ENCODE data around the gene DTWD2. TPM values are rescaled to one million over a fixed set of nuclear protein-coding genes. Genes with fewer than 3 reads are reported as not detected.

DTWD2 gene
- total RNA-seq, 4 donors from 2014 or later, result 17.6 to 37.8 (median 28.8) TPM

DNA sequence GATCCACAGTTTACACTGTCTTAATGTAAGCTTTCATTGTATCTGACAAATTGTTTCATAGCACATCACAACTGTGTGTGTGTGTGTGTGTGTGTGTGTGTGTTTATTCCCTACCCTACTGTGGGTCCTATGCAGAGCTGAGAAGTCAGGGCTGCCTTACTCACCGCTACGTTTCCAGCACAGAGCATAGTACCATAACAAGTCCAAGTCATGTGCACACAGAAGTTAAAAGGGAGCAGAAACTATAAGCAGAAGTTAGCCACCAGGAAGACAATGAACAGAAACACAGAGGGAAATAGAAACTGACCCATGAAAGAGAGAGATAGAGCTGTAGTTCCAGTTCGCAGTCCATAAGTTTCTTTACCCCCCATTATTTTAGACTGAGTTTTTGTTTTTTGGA is 44.3 kb upstream of the DTWD2 start:
- H3K4me1 ChIP-seq, result no peaks in the 10 kb centered on the region

DNA sequence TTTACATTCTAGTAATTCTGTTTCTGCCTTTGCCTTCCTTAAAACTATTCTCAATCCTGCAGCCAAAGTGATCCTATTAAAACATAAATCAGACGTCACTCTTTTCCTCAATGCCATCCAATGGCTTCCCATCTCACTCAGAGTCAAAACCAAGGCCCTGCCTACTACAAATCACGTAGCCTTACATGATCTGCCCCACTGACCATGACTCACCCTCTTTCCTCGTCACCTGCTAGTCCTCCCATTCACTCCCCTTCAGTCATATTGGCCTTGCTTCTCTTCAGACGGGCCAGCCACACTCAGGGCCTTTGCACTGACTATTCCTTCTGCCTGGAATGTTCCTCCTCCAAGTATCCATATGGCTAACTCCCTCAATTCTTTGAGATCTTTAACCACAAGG is 43.6 kb upstream of the DTWD2 start:
- TF ChIP-seq, protein P1, sequence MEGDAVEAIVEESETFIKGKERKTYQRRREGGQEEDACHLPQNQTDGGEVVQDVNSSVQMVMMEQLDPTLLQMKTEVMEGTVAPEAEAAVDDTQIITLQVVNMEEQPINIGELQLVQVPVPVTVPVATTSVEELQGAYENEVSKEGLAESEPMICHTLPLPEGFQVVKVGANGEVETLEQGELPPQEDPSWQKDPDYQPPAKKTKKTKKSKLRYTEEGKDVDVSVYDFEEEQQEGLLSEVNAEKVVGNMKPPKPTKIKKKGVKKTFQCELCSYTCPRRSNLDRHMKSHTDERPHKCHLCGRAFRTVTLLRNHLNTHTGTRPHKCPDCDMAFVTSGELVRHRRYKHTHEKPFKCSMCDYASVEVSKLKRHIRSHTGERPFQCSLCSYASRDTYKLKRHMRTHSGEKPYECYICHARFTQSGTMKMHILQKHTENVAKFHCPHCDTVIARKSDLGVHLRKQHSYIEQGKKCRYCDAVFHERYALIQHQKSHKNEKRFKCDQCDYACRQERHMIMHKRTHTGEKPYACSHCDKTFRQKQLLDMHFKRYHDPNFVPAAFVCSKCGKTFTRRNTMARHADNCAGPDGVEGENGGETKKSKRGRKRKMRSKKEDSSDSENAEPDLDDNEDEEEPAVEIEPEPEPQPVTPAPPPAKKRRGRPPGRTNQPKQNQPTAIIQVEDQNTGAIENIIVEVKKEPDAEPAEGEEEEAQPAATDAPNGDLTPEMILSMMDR (IDR thresholded peaks at IDR 0.05), result no peak
- TF ChIP-seq POLR2A (IDR thresholded peaks at IDR 0.05), result no peak
- WGBS, 2 donors, result 79 to 85% methylated on average over 4 of the region's 4 CpGs
- Histone ChIP-seq H3K4me1 (no peaks in the 10 kb centered on the region), H3K27ac (no peak overlapping the region), H3K4me3 (replicated peaks in 1 of 3) (no peak overlapping the region), H3K36me3 (no peaks in the 10 kb centered on the region), H3K9me3 (no peaks in the 10 kb centered on the region), H3K27me3 (no peaks in the 10 kb centered on the region)
- intact Hi-C loops (cut with DNase I), result no loop called here
- DNase-seq, result no peak

More for the DNA sequence above, 44.3 kb upstream of the DTWD2 start:
- intact Hi-C loops (cut with DNase I), result no loop called here
- Histone ChIP-seq H3K36me3 (no peaks in the 10 kb centered on the region), H3K27me3 (no peaks in the 10 kb centered on the region), H3K4me3 (replicated peaks in 1 of 3) (no peak overlapping the region), H3K9me3 (no peaks in the 10 kb centered on the region), H3K27ac (no peak overlapping the region)
- TF ChIP-seq, protein P1 (IDR thresholded peaks at IDR 0.05), result no peak
- no peak for TF ChIP-seq POLR2A (IDR thresholded peaks at IDR 0.05)
- no peak for DNase-seq
- 85 to 93% methylated on average over 3 of the region's 3 CpGs for WGBS, 2 donors

DNA sequence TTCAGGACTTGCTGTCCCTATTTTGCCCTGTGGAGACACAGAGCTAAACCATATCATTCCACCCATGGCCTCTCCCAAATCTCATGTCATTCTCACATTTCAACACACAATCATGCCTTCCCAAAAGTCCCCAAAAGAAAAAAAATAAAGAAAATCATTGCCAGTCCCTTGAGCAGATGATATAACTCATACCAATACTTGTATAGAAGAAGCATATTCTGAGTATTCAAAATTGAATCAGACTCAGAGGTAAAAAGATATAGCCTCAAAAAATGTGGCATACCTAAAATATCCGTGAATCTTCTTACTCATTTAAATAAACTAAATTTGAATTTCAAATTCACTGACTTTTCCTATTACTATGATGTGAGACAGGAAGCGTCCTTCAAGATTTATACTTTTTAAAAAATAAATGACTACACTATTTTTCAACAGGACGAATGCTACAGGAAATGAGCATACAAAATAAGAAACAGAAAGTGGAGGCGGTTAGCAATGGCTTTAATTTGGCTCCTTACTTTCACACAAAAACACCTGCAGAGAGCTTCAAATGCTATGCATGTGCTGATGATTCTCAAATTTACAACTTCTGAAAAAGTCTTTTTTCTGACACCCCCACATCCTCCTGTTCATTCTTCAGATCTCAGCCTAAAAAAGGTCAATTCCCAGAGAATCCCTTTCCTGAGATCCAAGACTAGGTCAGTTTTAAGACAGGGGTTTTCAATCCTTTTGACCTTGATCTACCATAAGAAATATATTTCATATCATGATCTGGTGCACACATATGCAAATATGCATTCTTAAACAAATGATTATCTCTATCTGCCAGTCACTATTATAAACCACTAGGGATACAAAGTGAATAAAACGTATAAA is 42.9 kb upstream of the DTWD2 start:
- DNase-seq, result no peak
- H3K36me3 ChIP-seq, result no peaks in the 10 kb centered on the region
- no peak overlapping the region for H3K4me3 ChIP-seq (replicated peaks in 1 of 3)
- 71 to 81% methylated on average over 5 of the region's 5 CpGs for WGBS, 2 donors
- intact Hi-C loops (cut with DNase I), result no loop called here
- H3K27me3 ChIP-seq, result no peaks in the 10 kb centered on the region
- no peak overlapping the region for H3K27ac ChIP-seq
- no peaks in the 10 kb centered on the region for H3K4me1 ChIP-seq
- H3K9me3 ChIP-seq, result no peaks in the 10 kb centered on the region
- TF ChIP-seq POLR2A (IDR thresholded peaks at IDR 0.05), result no peak
- TF ChIP-seq, protein P1 (IDR thresholded peaks at IDR 0.05), result no peak

DNA sequence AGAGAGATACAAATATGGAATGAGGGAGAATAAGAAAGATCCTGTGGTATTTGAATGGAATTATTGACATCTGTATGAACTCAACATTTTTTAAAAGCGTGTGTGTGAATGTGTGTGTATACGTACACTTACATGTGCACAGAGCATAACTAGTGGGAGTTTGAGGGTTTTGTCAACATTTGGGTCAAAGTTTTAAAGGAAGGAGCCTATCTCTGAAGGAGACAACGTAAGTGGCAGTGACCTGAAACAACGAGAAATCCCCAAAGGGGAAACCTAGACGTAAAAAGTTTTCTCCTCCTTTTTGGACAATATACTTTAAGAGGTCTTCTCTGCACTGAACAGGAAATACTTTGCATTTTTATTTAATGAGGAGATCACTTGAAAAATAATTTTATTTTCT is 40.2 kb upstream of the DTWD2 start:
- no peak for DNase-seq
- Histone ChIP-seq H3K36me3 (no peaks in the 10 kb centered on the region), H3K27ac (no peak overlapping the region), H3K9me3 (no peaks in the 10 kb centered on the region), H3K27me3 (no peaks in the 10 kb centered on the region), H3K4me1 (no peaks in the 10 kb centered on the region), H3K4me3 (replicated peaks in 1 of 3) (no peak overlapping the region)
- TF ChIP-seq, protein P1 (IDR thresholded peaks at IDR 0.05), result no peak
- no peak for TF ChIP-seq POLR2A (IDR thresholded peaks at IDR 0.05)
- WGBS, 2 donors, result 73 to 75% methylated on average over 5 of the region's 5 CpGs
- intact Hi-C loops (cut with DNase I), result no loop called here

DNA sequence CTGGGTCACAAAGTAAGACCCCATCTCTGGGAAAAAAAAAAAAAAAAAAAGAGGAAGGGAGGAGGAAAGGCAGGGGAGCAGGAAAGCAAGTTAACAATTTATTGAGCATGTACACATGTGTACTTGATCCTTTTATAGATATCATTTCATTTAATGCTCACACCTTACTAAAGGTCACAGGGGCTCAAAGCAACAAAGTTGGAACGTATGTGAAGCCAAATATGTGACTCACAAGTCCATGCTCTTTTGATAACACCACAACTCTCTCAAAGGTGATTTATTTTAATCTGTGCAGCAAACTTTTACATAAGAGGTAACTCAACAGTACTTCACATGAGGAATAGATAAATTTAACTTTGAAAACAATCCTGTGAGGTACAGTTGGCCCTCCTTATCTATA is 34.4 kb upstream of the DTWD2 start:
- intact Hi-C loops (cut with DNase I), result no loop called here
- Histone ChIP-seq H3K4me3 (replicated peaks in 1 of 3) (no peak overlapping the region), H3K4me1 (no peaks in the 10 kb centered on the region), H3K36me3 (no peaks in the 10 kb centered on the region), H3K27me3 (no peaks in the 10 kb centered on the region), H3K9me3 (no peaks in the 10 kb centered on the region), H3K27ac (no peak overlapping the region)
- no peak for DNase-seq
- WGBS, 2 donors, result 36 to 50% methylated on average over 1 of the region's 1 CpG
- TF ChIP-seq POLR2A (IDR thresholded peaks at IDR 0.05), result no peak
- TF ChIP-seq, protein P1 (IDR thresholded peaks at IDR 0.05), result no peak
